GM12801 (cell line): ENCODE measurements around the gene PARD3.

Experiments used
- TF ChIP-seq, protein P1 (sequence below): IDR thresholded peaks from one replicate; pipeline ENCODE4 v1.5.1; 2011; ENCODE audit warnings: control low read depth; ENCODE audit not compliant: insufficient read length; ENCODE audit errors: extremely low read depth

The PARD3 gene

DNA sequence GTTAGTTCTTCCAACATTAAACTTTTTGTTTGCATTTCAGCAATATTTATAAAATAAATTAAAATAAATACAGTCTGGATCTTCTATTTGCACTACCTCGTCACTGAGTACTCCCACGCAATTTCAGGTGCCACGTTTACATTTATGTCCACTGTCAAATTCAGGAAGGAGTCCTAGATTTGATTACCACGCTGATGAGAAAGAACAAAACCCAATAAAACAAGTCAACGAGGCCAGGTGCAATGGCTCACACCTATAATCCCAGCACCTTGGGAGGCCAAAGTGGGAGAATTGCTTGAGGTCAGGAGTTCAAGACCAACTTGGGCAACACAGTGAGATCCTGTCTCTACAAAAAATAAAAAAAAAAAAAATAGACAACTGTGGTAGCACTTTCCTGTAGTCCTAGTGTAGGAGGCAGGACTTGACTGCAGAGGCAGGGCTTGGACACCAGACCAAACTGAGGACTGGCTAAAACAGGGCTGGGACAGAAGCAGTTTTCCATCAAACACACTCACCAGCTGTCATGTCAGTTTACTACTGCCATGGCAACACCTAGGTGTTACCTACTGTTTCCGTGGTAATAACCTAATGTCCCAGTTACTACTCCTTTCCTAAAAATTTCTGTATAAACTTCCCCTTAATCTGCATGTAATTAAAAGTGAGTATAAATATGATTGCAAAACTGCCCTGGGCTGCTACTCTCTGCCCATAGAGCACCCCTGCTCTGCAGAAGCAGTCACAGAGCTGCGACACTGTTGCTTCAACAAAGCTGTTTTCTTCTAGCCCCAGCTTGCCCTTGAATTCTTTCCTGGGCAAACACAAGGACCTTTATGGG is 341.7 kb downstream of the PARD3 start:
- TF ChIP-seq, protein P1, sequence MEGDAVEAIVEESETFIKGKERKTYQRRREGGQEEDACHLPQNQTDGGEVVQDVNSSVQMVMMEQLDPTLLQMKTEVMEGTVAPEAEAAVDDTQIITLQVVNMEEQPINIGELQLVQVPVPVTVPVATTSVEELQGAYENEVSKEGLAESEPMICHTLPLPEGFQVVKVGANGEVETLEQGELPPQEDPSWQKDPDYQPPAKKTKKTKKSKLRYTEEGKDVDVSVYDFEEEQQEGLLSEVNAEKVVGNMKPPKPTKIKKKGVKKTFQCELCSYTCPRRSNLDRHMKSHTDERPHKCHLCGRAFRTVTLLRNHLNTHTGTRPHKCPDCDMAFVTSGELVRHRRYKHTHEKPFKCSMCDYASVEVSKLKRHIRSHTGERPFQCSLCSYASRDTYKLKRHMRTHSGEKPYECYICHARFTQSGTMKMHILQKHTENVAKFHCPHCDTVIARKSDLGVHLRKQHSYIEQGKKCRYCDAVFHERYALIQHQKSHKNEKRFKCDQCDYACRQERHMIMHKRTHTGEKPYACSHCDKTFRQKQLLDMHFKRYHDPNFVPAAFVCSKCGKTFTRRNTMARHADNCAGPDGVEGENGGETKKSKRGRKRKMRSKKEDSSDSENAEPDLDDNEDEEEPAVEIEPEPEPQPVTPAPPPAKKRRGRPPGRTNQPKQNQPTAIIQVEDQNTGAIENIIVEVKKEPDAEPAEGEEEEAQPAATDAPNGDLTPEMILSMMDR, result no peak

- TF ChIP-seq, protein P1, result no peak
Measured at GRCh38 chr10:34470307-34470706, 344.8 kb downstream of the PARD3 start.

GRCh38 chr10:34469446-34469845 is 345.6 kb downstream of the PARD3 start:
- TF ChIP-seq, protein P1, result no peak

DNA sequence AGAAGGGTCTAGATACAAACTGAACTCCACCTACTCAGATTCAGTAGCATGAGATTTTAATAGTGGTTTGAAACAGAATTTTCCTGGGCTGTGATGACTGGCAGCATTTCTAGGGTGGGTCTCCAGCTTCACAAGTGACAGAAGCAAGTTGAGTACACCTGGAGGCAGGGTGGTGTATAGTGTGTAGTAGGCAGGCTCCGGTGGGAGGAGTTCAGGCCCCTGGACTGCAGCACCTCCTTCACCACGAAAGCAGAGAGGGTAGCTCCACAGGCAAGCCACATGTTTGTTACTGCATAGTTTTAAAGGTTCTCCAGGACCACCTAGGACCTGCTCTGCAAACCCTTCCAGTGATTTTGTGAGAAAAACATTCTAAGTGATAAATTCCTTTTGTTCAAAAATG is 347.2 kb downstream of the PARD3 start:
- TF ChIP-seq, protein P1, result no peak

DNA sequence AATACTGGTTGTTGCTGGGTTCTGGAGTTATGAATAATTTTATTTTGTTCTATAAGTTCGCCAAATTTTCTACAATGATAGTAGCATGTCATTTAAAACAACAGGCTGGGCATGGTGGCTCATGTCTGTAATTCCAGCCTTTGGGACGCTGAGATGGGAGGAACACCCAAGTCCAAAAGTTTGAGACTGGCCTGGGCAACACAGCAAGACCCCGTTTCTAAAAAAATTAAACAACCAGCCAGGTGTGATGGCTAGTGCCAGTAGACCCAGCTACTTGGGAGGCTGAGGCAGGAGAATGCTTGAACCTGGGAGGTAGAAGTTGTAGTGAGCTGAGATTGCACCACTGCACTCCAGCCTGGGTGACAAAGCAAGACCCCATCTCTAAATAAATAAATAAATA is 347.7 kb downstream of the PARD3 start:
- TF ChIP-seq, protein P1, result no peak

- TF ChIP-seq, protein P1, result no peak
Measured at GRCh38 chr10:34465678-34466077, 349.4 kb downstream of the PARD3 start.

- TF ChIP-seq, protein P1, result no peak
Measured at GRCh38 chr10:34464591-34464990, 350.5 kb downstream of the PARD3 start.

DNA sequence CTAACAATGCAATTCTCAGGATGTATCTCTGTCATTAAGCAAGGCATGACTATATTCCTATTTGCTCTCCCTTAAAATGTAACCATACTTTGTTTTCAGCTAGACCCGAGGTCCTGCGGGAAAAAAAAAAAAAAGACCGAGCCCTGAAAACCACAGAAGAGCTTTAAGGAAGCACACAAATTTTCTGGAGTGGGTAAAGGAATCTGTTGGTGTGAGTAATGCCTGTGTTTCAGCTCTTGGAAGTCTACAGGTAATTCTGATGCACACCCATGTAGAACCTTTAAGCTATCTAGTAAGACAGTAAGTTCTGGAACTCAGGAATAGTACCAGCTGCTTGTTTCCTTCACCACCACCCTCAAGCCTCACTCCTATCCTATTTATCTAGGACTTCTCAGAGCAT is 351.1 kb downstream of the PARD3 start:
- TF ChIP-seq, protein P1, result no peak
